GM21737 (cell line): Measurements from ENCODE around the gene MIGA2.

Experiments
- ATAC-seq: cut with Tn5 transposase; IDR thresholded peaks from one replicate; pipeline ENCODE4 v1.9.1; 2021; ENCODE audit warnings: mild to moderate bottlenecking, moderate library complexity; ENCODE audit not compliant: unreplicated experiment

Gene MIGA2

GRCh38 chr9:129070696-129071525 lies 34.5 kb downstream of the MIGA2 start:
- ATAC-seq = no peak

GRCh38 chr9:129071526-129072126 lies 35.2 kb downstream of the MIGA2 start:
- no peak for ATAC-seq

GRCh38 chr9:129072171-129072570 lies 35.7 kb downstream of the MIGA2 start:
- no peak for ATAC-seq

GRCh38 chr9:129073404-129073803 lies 37.0 kb downstream of the MIGA2 start:
- no peak for ATAC-seq

- no peak for ATAC-seq
Measured at GRCh38 chr9:129074106-129074505, 37.7 kb downstream of the MIGA2 start.

GRCh38 chr9:129075996-129076639 lies 39.7 kb downstream of the MIGA2 start:
- no peak for ATAC-seq

- ATAC-seq = no peak
Measured at GRCh38 chr9:129076640-129077037, 40.2 kb downstream of the MIGA2 start.

- no peak for ATAC-seq
Measured at GRCh38 chr9:129077236-129077635, 40.8 kb downstream of the MIGA2 start.

- no peak for ATAC-seq
Measured at GRCh38 chr9:129078691-129079503, 42.5 kb downstream of the MIGA2 start.

- no peak for ATAC-seq
Measured at GRCh38 chr9:129079829-129080228, 43.4 kb downstream of the MIGA2 start.

- ATAC-seq = no peak
Measured at GRCh38 chr9:129080298-129080600, 43.8 kb downstream of the MIGA2 start.

GRCh38 chr9:129080601-129081387 lies 44.4 kb downstream of the MIGA2 start, which contains the start of gene DOLPP1:
Gene DOLPP1 (plus strand): TSS chr9:129081111. CDS start chr9:129081132, 21 bp downstream.
- peak; percentile 89 for ATAC-seq

- no peak for ATAC-seq
Measured at GRCh38 chr9:129081388-129081904, 45.0 kb downstream of the MIGA2 start.

GRCh38 chr9:129084087-129084486 lies 47.7 kb downstream of the MIGA2 start:
- ATAC-seq = no peak

- no peak for ATAC-seq
Measured at GRCh38 chr9:129089246-129089645, 52.8 kb downstream of the MIGA2 start.

GRCh38 chr9:129093602-129094386 lies 57.4 kb downstream of the MIGA2 start:
- ATAC-seq = no peak

GRCh38 chr9:129094387-129095169 lies 58.2 kb downstream of the MIGA2 start:
- ATAC-seq = no peak

- ATAC-seq = no peak
Measured at GRCh38 chr9:129095170-129095667, 58.8 kb downstream of the MIGA2 start.
